ENCODE data around the gene CHRND. TPM values are rescaled to one million over a fixed set of nuclear protein-coding genes. Genes with fewer than 3 reads are reported as not detected.

The CHRND gene
- total and polyA plus RNA-seq, 2 of the 8 experiments (the other 6 are each of a cell fraction or from before 2014, with no cell fraction given) = 0.24 TPM; not detected in 1

GRCh38 chr2:232532419-232532818 lies 6.5 kb downstream of the CHRND start:
- Histone ChIP-seq H2BK15ac (ENCODE audit: low read length) (no peak overlapping the region), H3K79me2 (ENCODE audit: control insufficient read depth in 1 of 2, insufficient read depth in 2 of 2, low read length in 2 of 2) (no peaks in the 10 kb centered on the region), H2AK5ac (ENCODE audit: low read depth, low read length) (no peak overlapping the region), H3K18ac (ENCODE audit: extremely low read depth, low read length) (no peak overlapping the region), H3K4me3 (ENCODE audit: extremely low read depth in 1 of 4, insufficient read depth in 2 of 4, low read depth in 3 of 4, low read length in 4 of 4) (no peak overlapping the region), H3K4me1 (replicated peaks in 1 of 4; ENCODE audit: control insufficient read depth in 3 of 4, insufficient read depth in 4 of 4, low read length in 3 of 4) (peaks cover 0 to 7% (median 2%) of the 10 kb centered on the region in 4 experiments; a peak in 4 of 7 replicates), H4K20me1 (replicated peaks in 1 of 2; ENCODE audit: control insufficient read depth in 1 of 2, insufficient read depth in 2 of 2, low read length in 2 of 2) (no peaks in the 10 kb centered on the region), H3K27ac (ENCODE audit: low read depth, low read length) (no peak overlapping the region), H3K9ac (replicated peaks in 1 of 4; ENCODE audit: extremely low read depth in 1 of 4, low read depth in 3 of 4, low read length in 3 of 4) (no peak overlapping the region), H3K56ac (replicated peaks; ENCODE audit: insufficient read length, low read depth, low read length) (no peak overlapping the region), H4K8ac (ENCODE audit: extremely low read depth, insufficient read depth, low read length) (no peak overlapping the region), H2BK12ac (ENCODE audit: low read depth, low read length) (no peak overlapping the region), H2BK20ac (ENCODE audit: low read length) (no peak overlapping the region), H4K5ac (ENCODE audit: insufficient read length, low read depth, low read length) (no peak overlapping the region), H2AFZ (ENCODE audit: low read length) (no peak overlapping the region), H2BK120ac (replicated peaks; ENCODE audit: low read depth, low read length) (no peak overlapping the region), H4K91ac (replicated peaks; ENCODE audit: insufficient read length, low read length) (no peak overlapping the region), H2BK5ac (ENCODE audit: low read depth, low read length) (no peak overlapping the region), H3K4ac (replicated peaks; ENCODE audit: insufficient read length, low read depth, low read length) (no peak overlapping the region), H3K9me3 (ENCODE audit: insufficient read depth in 2 of 2, low read depth in 1 of 2, low read length in 1 of 2) (0 out of 4 replicates have a peak, but pooled peaks cover 0 to 5% of the 10 kb centered on the region in 2 experiments), H3K36me3 (ENCODE audit: control insufficient read depth in 2 of 4, insufficient read depth in 4 of 4, low read length in 3 of 4) (no peaks in the 10 kb centered on the region), H3K79me1 (ENCODE audit: low read depth, low read length) (no peaks in the 10 kb centered on the region), H3K27me3 (replicated peaks in 1 of 4; ENCODE audit: control insufficient read depth in 3 of 4, extremely low read depth in 1 of 4, insufficient read depth in 3 of 4, low read length in 3 of 4) (peaks cover 0 to 5% (median 0%) of the 10 kb centered on the region in 4 experiments; a peak in 2 of 7 replicates), H3K4me2 (ENCODE audit: insufficient read depth in 1 of 2, low read depth in 2 of 2, low read length in 2 of 2) (no peak overlapping the region), H3K23ac (ENCODE audit: insufficient read length) (no peak overlapping the region), H3K14ac (ENCODE audit: insufficient read length) (no peak overlapping the region), H3K23me2 (ENCODE audit: low read depth, low read length) (no peaks in the 10 kb centered on the region)
- DNase-seq (ENCODE audit: low read depth in 1 of 2, low spot score in 2 of 2) (no peak), FAIRE-seq (no peak)
- TF ChIP-seq HDAC2 (IDR thresholded peaks at IDR 0.05; ENCODE audit: borderline replicate concordance in 1 of 2, low read depth in 2 of 2, low read length in 2 of 2) (no peak), TAF1 (IDR thresholded peaks at IDR 0.05; ENCODE audit: low read depth, low read length) (no peak), JUND (IDR thresholded peaks at IDR 0.05; ENCODE audit: low read length) (no peak)
- POLR2A ChIA-PET (ENCODE audit: partially characterized antibody) = interaction anchor here (1.3 to 1.7 kb wide), 2 partner anchors 32 to 38 kb away, joined by 3 to 5 read pairs; no protein-coding TSS in a partner anchor
- 90% methylated on average over 4 of the region's 9 CpGs; no CpG with 5 or more reads in 1 of the 2 experiments for WGBS, 2 experiments (ENCODE audit: extremely low coverage in 1 of 2, insufficient coverage in 1 of 2, insufficient read length in 1 of 2, insufficient replicate concordance in 2 of 2, low coverage in 1 of 2, low lambda C conversion rate in 2 of 2, missing lambda C conversion rate in 1 of 2)
- CTCF ChIA-PET (ENCODE audit: partially characterized antibody) = interaction anchor here (0.6 to 2.1 kb wide), 4 partner anchors 9 to 196 kb away, joined by 3 to 12 read pairs (median 6); no protein-coding TSS in a partner anchor
